OCI-LY1 (cell line): Measurements from ENCODE around the gene GRIA4.

Experiments used
- H2AFZ ChIP-seq: fragments of 200-600 bp; sonication (generic), shearing (Covaris generic); 2 replicates; pipeline ENCODE4 v1.6.0; 2014; ENCODE audit warnings: antibody characterized with exemption, mild to moderate bottlenecking, low read length
- H3F3A ChIP-seq: fragments of 200-600 bp; sonication (generic), shearing (Covaris generic); 2 replicates; pipeline ENCODE4 v1.6.0; 2014; ENCODE audit warnings: mild to moderate bottlenecking, antibody characterized with exemption, low read length, moderate library complexity; ENCODE audit not compliant: insufficient read depth
- H3K27ac ChIP-seq: fragments of 200-600 bp; sonication (generic); 2 replicates; pipeline ENCODE4 v1.5.1; 2014; ENCODE audit warnings: low read length, mixed run types, mild to moderate bottlenecking, low read depth; ENCODE audit not compliant: poor library complexity, severe bottlenecking
- H3K27me3 ChIP-seq: fragments of 200-600 bp; sonication (generic); 2 replicates; pipeline ENCODE4 v1.6.0; 2014; ENCODE audit warnings: antibody characterized with exemption, mild to moderate bottlenecking, low read length, moderate library complexity; ENCODE audit not compliant: insufficient read depth
- H3K36me3 ChIP-seq: fragments of 200-600 bp; sonication (generic); 2 replicates; pipeline ENCODE4 v1.6.1; 2014; ENCODE audit warnings: mild to moderate bottlenecking, antibody characterized with exemption, low read length, moderate library complexity, mixed read lengths; ENCODE audit not compliant: insufficient read depth
- H3K4me1 ChIP-seq: fragments of 200-600 bp; sonication (generic); 2 replicates; pipeline ENCODE4 v1.5.1; 2014; ENCODE audit warnings: mild to moderate bottlenecking, low read length, moderate library complexity; ENCODE audit not compliant: insufficient read depth, severe bottlenecking
- H3K4me2 ChIP-seq: fragments of 200-600 bp; sonication (generic), shearing (Covaris generic); 2 replicates; pipeline ENCODE4 v1.6.1; 2014; ENCODE audit warnings: low read length
- H3K4me3 ChIP-seq: fragments of 200-600 bp; sonication (generic); 2 replicates; pipeline ENCODE4 v1.5.1; 2014; ENCODE audit warnings: low read length, low read depth, mild to moderate bottlenecking, mixed read lengths; ENCODE audit not compliant: poor library complexity, severe bottlenecking
- H3K79me2 ChIP-seq: fragments of 200-600 bp; shearing (Covaris generic); 2 replicates; pipeline ENCODE4 v1.6.1; 2016; ENCODE audit warnings: mixed run types, low read length, mixed read lengths; ENCODE audit not compliant: insufficient read depth
- H3K9ac ChIP-seq: fragments of 200-600 bp; sonication (generic), shearing (Covaris generic); 2 replicates; pipeline ENCODE4 v1.6.1; 2014; ENCODE audit warnings: mild to moderate bottlenecking, low read length, mixed read lengths
- H3K9me2 ChIP-seq: fragments of 200-600 bp; sonication (generic), shearing (Covaris generic); 2 replicates; pipeline ENCODE4 v1.6.1; 2014; ENCODE audit warnings: low read depth, mild to moderate bottlenecking, low read length, mixed read lengths
- H3K9me3 ChIP-seq: fragments of 200-600 bp; shearing (Covaris generic); 2 replicates; pipeline ENCODE4 v1.6.1; 2014; ENCODE audit warnings: low read length, mixed read lengths
- H4K20me1 ChIP-seq: fragments of 200-600 bp; sonication (generic), shearing (Covaris generic); 2 replicates; pipeline ENCODE4 v1.6.0; 2016; ENCODE audit warnings: mild to moderate bottlenecking, low read length; ENCODE audit not compliant: insufficient read depth
- EZH2 ChIP-seq: fragments of 200-600 bp; sonication (generic), shearing (Covaris generic); IDR thresholded peaks from 2 replicates; pipeline ENCODE4 v1.8.0; 2017; ENCODE audit warnings: borderline replicate concordance, mixed run types, mild to moderate bottlenecking, antibody characterized with exemption, low read length, moderate library complexity, mixed read lengths
- TF ChIP-seq, protein P1 (sequence below): fragments of 200-600 bp; sonication (generic), shearing (Covaris generic); IDR thresholded peaks from 2 replicates; pipeline ENCODE4 v1.5.1; 2017; ENCODE audit warnings: mild to moderate bottlenecking, antibody characterized with exemption, low read length, moderate library complexity, mixed read lengths

GRIA4 gene

DNA sequence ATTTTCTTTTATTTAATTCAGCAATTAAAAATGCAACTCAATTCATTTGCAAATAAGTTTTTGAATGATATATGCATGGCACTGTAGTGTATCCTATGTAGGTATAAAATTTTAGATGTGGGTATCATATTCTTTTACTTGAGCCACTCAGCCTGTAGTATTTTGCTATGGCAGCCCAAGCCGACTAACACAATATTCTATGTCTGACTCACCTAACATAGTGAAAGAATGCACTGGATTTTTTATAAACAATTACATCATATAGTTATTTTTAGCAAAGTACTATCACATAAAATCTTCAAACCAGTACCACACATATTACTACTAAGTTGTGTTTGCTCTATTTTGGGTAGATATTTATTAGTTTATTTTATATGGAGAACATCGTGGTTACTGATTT, 21.9 kb upstream of the GRIA4 start:
- Histone ChIP-seq H3K9me3 (no peaks in the 10 kb centered on the region), H2AFZ (no peak overlapping the region), H3K9me2 (no peaks in the 10 kb centered on the region), H3K36me3 (no peaks in the 10 kb centered on the region), H3K4me3 (no peak overlapping the region), H3K79me2 (no peaks in the 10 kb centered on the region), H3K9ac (no peak overlapping the region), H3F3A (no peaks in the 10 kb centered on the region), H3K4me2 (no peak overlapping the region), H4K20me1 (no peaks in the 10 kb centered on the region), H3K27me3 (no peaks in the 10 kb centered on the region), H3K4me1 (no peaks in the 10 kb centered on the region), H3K27ac (no peak overlapping the region)
- TF ChIP-seq, protein P1, sequence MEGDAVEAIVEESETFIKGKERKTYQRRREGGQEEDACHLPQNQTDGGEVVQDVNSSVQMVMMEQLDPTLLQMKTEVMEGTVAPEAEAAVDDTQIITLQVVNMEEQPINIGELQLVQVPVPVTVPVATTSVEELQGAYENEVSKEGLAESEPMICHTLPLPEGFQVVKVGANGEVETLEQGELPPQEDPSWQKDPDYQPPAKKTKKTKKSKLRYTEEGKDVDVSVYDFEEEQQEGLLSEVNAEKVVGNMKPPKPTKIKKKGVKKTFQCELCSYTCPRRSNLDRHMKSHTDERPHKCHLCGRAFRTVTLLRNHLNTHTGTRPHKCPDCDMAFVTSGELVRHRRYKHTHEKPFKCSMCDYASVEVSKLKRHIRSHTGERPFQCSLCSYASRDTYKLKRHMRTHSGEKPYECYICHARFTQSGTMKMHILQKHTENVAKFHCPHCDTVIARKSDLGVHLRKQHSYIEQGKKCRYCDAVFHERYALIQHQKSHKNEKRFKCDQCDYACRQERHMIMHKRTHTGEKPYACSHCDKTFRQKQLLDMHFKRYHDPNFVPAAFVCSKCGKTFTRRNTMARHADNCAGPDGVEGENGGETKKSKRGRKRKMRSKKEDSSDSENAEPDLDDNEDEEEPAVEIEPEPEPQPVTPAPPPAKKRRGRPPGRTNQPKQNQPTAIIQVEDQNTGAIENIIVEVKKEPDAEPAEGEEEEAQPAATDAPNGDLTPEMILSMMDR = no peak
- TF ChIP-seq EZH2 = no peak

DNA sequence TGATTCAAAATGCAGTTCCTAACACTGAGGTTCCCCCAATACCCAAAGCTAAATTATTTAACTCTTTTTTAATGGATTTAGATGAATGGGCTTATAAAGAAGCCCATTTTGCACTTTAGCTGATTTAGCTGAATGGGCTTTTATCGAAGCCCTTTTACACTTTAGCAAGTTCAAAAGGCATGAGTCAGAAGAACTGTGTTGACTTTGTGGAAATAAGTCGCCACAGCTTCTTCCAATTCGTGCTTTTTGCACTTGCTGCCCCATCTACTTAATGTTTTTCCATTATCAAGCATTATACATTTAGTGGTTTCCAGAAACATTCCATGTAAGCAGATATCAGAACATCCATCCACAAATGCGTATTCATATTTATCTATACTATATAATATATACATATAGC, 20.5 kb upstream of the GRIA4 start:
- H3K79me2 ChIP-seq = no peaks in the 10 kb centered on the region
- H3K9me3 ChIP-seq = no peaks in the 10 kb centered on the region
- H3K4me3 ChIP-seq = no peak overlapping the region
- H3K27ac ChIP-seq = no peak overlapping the region
- H3K9ac ChIP-seq = no peak overlapping the region
- no peaks in the 10 kb centered on the region for H3K27me3 ChIP-seq
- H3K4me2 ChIP-seq = no peak overlapping the region
- H4K20me1 ChIP-seq = no peaks in the 10 kb centered on the region
- H3K4me1 ChIP-seq = no peaks in the 10 kb centered on the region
- no peaks in the 10 kb centered on the region for H3F3A ChIP-seq
- no peaks in the 10 kb centered on the region for H3K36me3 ChIP-seq
- TF ChIP-seq EZH2 = no peak
- TF ChIP-seq, protein P1 = no peak
- no peak overlapping the region for H2AFZ ChIP-seq
- H3K9me2 ChIP-seq = no peaks in the 10 kb centered on the region

DNA sequence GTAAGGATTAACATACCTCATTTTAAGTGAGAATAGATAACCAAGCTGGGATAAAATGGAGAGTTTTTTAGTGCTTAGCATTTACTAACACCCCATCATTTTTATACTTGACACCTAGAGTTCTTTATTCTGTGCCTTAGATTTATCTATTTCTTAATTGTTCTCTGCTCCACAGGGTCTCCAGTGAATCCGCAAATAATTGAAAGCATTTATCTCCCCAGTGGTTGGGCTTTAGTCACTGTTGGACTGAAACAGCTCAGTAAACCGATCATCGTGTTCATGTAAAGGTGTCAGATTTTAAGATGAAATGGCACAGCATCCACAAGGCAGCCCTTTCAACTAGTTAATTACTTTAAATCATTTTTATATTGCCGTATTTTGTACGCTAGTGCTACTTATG, 17.8 kb upstream of the GRIA4 start:
- Histone ChIP-seq H3K4me1 (no peaks in the 10 kb centered on the region), H2AFZ (no peak overlapping the region), H3K9me2 (no peaks in the 10 kb centered on the region), H3K4me3 (no peak overlapping the region), H3F3A (no peaks in the 10 kb centered on the region), H3K36me3 (no peaks in the 10 kb centered on the region), H4K20me1 (no peaks in the 10 kb centered on the region), H3K9me3 (no peaks in the 10 kb centered on the region), H3K9ac (no peak overlapping the region), H3K4me2 (no peak overlapping the region), H3K27me3 (no peaks in the 10 kb centered on the region), H3K79me2 (no peaks in the 10 kb centered on the region), H3K27ac (no peak overlapping the region)
- no peak for TF ChIP-seq EZH2
- TF ChIP-seq, protein P1 = no peak
